Ishikawa (cell line): ENCODE results near the gene SYCP2.
A peak's percentile ranks its signal among the peaks of the same experiment; 100 is the strongest.

Experiments used
- CEBPB ChIP-seq: IDR thresholded peaks from 2 replicates; pipeline ENCODE4 v1.6.1; 2012
- CREB1 ChIP-seq: IDR thresholded peaks from 2 replicates; pipeline ENCODE4 v1.6.1; 2012; ENCODE audit warnings: low read depth
- EGR1 ChIP-seq: IDR thresholded peaks from 2 replicates; pipeline ENCODE4 v1.6.1; 2012
- EP300 ChIP-seq: IDR thresholded peaks from 2 replicates; pipeline ENCODE4 v1.6.1; 2012; ENCODE audit warnings: borderline replicate concordance
- FOXM1 ChIP-seq: IDR thresholded peaks from 2 replicates; pipeline ENCODE4 v1.6.1; 2012; ENCODE audit warnings: low read depth, borderline replicate concordance
- MAX ChIP-seq: IDR thresholded peaks from 2 replicates; pipeline ENCODE4 v1.6.1; 2012
- NFIC ChIP-seq: IDR thresholded peaks from 2 replicates; pipeline ENCODE4 v1.6.1; 2012
- RAD21 ChIP-seq: IDR thresholded peaks from 2 replicates; pipeline ENCODE4 v1.6.1; 2012; ENCODE audit warnings: low read depth
- TAF1 ChIP-seq: IDR thresholded peaks from 2 replicates; pipeline ENCODE4 v1.6.1; 2012; ENCODE audit warnings: low read depth, mild to moderate bottlenecking
- TCF12 ChIP-seq: IDR thresholded peaks from 2 replicates; pipeline ENCODE4 v1.6.1; 2012; ENCODE audit warnings: low read depth
- TEAD4 ChIP-seq: IDR thresholded peaks from 2 replicates; pipeline ENCODE4 v1.6.1; 2012
- USF1 ChIP-seq: IDR thresholded peaks from 2 replicates; pipeline ENCODE4 v1.6.1; 2012
- YY1 ChIP-seq: IDR thresholded peaks from 2 replicates; pipeline ENCODE4 v1.6.1; 2012; ENCODE audit warnings: low read depth
- ZBTB7A ChIP-seq: IDR thresholded peaks from 2 replicates; pipeline ENCODE4 v1.6.1; 2012; ENCODE audit warnings: low read depth
- TF ChIP-seq, protein P1 (sequence below): IDR thresholded peaks from 2 replicates; pipeline ENCODE4 v1.6.1; 2012; ENCODE audit warnings: low read depth, mild to moderate bottlenecking

SYCP2 gene

GRCh38 chr20:59940956-59941294 is 7.5 kb upstream of the SYCP2 start:
- no peak for TF ChIP-seq FOXM1
- no peak for TF ChIP-seq YY1
- TF ChIP-seq TCF12, result no peak
- no peak for TF ChIP-seq RAD21
- no peak for TF ChIP-seq MAX
- TF ChIP-seq ZBTB7A, result no peak
- TF ChIP-seq CEBPB, result no peak
- no peak for TF ChIP-seq TAF1

DNA sequence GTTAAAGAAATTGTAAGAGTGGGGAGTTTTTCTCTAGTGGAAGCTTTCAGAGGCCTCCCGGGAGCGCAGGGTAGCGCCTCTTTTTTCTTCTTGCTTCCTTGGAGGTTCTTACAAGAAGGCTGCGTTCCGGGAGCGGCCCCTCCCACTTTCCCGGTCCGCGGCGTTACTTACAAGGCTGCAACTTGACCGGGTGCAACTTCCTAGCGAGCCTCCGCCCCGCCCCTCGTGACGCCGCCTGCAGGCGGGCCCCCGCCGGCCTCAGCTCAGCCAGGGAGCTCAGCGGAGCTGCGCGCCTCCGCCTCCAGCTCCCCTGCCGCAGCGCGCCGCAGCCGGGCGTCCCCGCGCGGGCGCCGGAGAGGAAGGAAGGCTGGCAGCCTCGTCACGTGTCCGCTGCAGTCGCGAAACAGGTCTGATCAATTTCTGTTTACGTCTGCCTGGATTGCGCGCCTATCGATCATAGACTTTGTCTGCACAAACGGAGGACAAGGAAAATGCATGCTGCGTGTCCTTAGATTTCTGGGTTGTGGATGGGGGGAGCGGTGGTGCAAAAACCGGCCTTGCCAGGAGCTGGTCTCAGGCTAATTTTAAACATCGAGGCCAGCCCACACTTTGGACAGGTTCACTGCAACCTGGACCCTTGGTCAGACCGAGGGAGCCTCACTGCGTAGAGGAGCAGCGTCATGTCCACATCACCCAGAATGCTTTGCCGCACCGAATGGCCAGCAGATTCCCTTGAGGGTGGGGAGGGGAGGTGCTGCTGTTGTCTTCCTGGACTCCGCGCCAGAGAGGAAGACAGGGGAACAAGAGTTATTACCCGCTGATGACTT is 6.9 kb upstream of the SYCP2 start, which contains the start of the genes FAM217B and PPP1R3D:
FAM217B (plus strand) TSS at position 261 of the 827 bp plus-strand sequence. CDS start 3,555 bp downstream, outside the sequence.
PPP1R3D (minus strand) TSS at position 177 of the 827 bp plus-strand sequence. CDS start 374 bp downstream, outside the sequence.
- no peak; the same call in 1 of the 2 replicates for TF ChIP-seq YY1
- no peak; the same call in 1 of the 2 replicates for TF ChIP-seq NFIC
- TF ChIP-seq USF1, result peak; percentile 92
- no peak; the same call in 1 of the 2 replicates for TF ChIP-seq EP300
- TF ChIP-seq TAF1, result peak; percentile 43
- peak; percentile 78 for TF ChIP-seq MAX

GRCh38 chr20:59939879-59940128 is 6.4 kb upstream of the SYCP2 start:
- TF ChIP-seq TCF12 (no peak), ZBTB7A (no peak), CREB1 (no peak), USF1 (no peak), FOXM1 (no peak), EGR1 (no peak), EP300 (no peak), TEAD4 (no peak), YY1 (no peak), CEBPB (no peak), RAD21 (no peak), TAF1 (no peak), NFIC (no peak), MAX (no peak)
- TF ChIP-seq, protein P1, sequence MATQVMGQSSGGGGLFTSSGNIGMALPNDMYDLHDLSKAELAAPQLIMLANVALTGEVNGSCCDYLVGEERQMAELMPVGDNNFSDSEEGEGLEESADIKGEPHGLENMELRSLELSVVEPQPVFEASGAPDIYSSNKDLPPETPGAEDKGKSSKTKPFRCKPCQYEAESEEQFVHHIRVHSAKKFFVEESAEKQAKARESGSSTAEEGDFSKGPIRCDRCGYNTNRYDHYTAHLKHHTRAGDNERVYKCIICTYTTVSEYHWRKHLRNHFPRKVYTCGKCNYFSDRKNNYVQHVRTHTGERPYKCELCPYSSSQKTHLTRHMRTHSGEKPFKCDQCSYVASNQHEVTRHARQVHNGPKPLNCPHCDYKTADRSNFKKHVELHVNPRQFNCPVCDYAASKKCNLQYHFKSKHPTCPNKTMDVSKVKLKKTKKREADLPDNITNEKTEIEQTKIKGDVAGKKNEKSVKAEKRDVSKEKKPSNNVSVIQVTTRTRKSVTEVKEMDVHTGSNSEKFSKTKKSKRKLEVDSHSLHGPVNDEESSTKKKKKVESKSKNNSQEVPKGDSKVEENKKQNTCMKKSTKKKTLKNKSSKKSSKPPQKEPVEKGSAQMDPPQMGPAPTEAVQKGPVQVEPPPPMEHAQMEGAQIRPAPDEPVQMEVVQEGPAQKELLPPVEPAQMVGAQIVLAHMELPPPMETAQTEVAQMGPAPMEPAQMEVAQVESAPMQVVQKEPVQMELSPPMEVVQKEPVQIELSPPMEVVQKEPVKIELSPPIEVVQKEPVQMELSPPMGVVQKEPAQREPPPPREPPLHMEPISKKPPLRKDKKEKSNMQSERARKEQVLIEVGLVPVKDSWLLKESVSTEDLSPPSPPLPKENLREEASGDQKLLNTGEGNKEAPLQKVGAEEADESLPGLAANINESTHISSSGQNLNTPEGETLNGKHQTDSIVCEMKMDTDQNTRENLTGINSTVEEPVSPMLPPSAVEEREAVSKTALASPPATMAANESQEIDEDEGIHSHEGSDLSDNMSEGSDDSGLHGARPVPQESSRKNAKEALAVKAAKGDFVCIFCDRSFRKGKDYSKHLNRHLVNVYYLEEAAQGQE, result no peak

GRCh38 chr20:59939052-59939878 is 5.8 kb upstream of the SYCP2 start:
- TF ChIP-seq TAF1, result no peak
- TF ChIP-seq RAD21, result no peak
- TF ChIP-seq MAX, result peak; percentile 91
- no peak for TF ChIP-seq CEBPB
- TF ChIP-seq YY1, result no peak
- TF ChIP-seq TCF12, result no peak
- TF ChIP-seq ZBTB7A, result no peak

DNA sequence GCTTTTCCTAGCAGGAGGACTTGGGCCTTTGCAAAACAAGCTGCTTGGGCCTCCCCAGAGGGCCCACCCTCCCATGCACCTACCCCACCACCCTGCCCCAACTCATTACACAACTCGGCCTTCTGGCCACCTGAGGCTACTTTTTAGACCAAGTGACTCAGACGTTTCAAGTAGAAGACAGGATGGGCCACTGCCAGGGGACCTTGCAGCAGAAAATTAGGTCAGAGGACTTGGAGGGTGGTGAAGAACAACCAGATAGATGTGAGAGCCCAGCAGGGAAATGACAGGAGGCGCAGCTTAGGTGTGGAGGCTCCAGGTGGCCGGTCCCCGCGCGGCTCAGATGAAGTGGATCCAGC is 5.2 kb upstream of the SYCP2 start:
- TF ChIP-seq USF1, result no peak
- TF ChIP-seq TEAD4, result no peak
- TF ChIP-seq YY1, result no peak
- TF ChIP-seq FOXM1, result no peak
- TF ChIP-seq CEBPB, result no peak

GRCh38 chr20:59938221-59938620 is 4.8 kb upstream of the SYCP2 start:
- TF ChIP-seq RAD21, result no peak
- TF ChIP-seq CEBPB, result no peak
- TF ChIP-seq FOXM1, result no peak
- TF ChIP-seq NFIC, result no peak
- no peak for TF ChIP-seq USF1
- TF ChIP-seq EGR1, result no peak
- no peak for TF ChIP-seq EP300
